Measurements from ENCODE around the gene CTNNA1.

The CTNNA1 gene

GRCh38 chr5:138870611-138871010 lies 117.4 kb downstream of the CTNNA1 start:
- DNase-seq = no peak

DNA sequence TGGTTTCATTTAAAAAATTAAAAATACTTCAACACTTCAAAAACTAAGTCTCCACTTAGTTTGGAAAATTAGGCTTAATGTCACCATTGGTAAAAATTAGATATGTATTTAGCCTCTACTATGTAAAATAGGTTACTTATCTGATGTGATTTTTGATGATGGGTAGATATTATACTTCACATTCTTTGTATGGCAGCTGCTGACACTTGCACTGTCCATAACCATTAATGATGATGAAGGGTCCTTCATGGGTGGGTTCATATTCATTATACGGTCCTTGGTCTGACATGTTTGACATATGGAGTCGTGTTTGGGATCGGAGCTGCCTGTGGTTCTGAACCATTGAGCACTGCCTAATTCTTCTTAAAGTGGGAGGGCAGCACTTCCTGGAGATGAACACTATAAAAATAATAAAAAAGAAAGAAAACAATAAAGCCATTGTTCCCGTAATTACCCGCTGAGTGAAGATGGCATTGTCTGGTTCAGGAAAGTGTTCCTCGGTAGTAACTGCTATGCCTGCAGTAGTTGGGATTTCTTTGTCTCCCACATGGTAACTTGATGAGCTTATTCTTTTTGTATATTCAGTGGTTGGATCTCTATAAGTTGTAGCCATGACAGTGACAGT lies 119.7 kb downstream of the CTNNA1 start:
- DNase-seq = no peak

- no peak for DNase-seq
These were observed 120.4 kb downstream of the CTNNA1 start for GRCh38 chr5:138873466-138874221.

DNA sequence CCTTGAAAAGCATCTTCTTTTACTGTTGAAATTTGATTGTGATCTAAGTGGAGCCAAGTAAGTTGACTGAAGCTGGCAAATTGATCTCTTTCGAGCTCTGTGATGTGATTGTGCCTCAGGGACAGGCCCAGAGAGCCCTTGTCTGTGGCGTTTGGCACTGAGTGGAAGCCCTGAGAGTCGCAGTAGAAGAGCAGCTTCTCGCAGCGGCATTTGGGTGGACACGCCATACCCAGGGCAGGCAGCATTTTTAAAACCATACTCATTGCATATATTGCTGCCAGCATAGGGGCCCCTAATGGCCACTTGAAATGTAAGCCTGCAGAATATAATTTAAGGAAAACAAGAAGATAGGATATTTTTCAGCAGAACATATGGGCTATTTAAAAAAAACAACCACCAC lies 121.0 kb downstream of the CTNNA1 start:
- no peak for DNase-seq

DNA sequence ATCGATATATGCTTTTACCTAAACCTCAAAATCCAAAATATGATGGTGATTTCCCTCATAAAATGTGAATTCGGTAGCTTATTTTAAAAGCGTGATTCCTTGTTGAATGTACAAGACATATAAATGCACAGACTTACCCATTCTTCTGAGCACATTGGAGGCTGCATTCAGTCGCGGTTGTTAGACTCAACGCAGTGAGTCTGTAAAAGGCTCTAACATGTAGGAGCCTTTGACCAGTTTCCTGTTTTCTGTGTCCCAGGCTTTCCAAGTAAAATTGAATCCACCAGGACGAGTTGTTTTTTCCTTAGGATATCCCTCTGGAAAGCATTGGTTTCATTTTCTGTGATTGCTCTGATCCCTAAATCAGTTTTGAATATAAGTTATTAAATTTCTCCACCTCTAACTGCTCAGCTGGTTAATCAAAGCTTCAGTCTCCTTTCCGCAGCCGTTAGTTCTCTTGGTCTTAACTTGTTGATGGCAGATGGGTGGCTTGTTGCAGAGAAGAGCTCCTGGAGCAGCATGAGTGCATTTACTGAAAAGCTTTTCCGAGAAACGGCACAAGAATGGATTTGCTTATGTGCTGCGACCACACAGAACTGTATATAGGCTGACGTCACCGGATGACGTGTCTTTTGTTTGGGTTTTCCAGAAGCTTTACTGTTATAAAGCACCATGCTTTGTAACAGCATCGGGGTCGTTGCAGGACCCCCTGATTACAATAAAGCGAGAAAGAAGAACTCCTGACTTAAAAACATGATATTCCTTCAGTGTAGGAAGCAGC lies 121.7 kb downstream of the CTNNA1 start, which contains the start of gene LRRTM2:
Gene LRRTM2, minus strand, starts transcription at position 565 of the 781 bp plus-strand sequence. Its CDS starts 424 bp downstream, at position 141.
- no peak for DNase-seq

GRCh38 chr5:138875552-138875875 lies 122.3 kb downstream of the CTNNA1 start:
- no peak for DNase-seq

DNA sequence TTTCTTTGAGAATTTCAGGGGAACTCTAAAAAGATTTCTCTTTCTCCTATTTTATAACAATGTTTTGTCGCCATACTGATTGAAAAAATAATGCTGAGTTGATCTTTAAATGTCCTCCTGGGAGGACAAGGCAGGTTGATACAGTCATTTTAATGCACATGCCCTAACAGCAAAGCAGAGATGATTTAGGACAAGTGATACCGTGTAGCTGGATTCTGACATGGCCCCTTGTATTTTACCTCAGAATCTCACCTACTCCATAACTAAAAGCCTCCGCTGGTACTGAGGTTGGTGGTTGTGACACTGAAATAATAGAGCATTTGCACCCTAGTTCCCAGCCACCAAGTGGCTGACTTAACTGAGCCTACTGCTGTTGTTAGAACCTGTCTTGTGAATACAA lies 122.7 kb downstream of the CTNNA1 start:
- DNase-seq = no peak

DNA sequence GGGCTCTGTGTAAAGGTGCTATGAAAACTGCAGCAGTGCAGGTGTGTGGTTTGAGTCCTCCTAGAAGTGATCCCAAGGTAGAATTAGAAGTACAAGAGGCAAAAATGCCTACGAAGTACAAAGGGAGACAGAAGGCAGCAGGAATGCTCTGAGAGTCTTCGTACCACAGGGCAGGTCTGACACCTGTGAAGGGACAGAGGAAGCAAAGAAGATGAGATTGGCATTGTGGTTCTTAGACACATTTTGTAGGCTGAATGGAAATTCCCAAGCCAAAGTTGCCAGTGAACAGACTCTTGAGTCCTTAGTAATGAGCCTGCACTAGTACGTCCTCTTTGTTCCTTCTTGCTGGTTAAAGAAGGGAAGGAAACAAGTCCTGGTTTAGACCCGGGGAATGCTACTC lies 123.6 kb downstream of the CTNNA1 start:
- no peak for DNase-seq

- no peak for DNase-seq
These were observed 125.4 kb downstream of the CTNNA1 start for GRCh38 chr5:138878437-138879235.

DNA sequence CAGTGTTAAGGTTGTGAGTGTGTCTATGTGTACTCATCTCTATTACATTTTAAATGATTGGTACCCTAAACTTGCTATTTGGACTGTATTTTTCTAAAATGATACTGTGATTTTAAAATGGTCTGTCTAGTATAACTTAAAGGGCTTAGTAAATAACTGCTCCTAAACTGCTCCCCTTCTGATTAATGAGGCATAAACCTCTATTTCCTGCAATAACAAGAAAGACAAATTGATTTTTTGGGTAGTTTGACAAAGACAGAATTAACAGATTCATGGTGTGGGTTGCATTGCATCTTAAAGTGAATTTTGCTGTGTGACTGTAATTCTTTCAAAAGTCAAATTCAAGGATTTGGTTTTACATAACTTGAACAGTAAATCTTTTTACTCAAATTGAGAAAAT lies 130.0 kb downstream of the CTNNA1 start:
- DNase-seq = no peak

DNA sequence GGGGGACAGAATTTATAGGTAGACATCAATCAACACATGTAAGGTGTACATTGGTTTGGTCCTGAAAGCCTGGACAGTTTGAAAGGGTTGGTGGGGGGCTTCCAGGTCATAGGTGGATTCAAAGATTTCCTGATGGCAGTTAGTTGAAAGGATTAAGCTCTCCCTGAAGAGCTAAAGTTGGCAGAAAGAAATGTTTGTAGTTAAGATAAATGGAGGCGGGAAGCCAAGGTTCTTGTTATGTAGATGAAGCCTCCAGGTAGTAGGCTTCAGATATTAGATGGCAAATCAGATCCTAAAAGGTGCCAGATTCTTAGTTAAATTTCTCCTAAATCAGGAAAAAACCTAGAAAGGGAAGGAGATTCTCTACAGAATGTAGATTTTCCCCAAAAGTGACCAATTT lies 130.9 kb downstream of the CTNNA1 start:
- no peak for DNase-seq

DNA sequence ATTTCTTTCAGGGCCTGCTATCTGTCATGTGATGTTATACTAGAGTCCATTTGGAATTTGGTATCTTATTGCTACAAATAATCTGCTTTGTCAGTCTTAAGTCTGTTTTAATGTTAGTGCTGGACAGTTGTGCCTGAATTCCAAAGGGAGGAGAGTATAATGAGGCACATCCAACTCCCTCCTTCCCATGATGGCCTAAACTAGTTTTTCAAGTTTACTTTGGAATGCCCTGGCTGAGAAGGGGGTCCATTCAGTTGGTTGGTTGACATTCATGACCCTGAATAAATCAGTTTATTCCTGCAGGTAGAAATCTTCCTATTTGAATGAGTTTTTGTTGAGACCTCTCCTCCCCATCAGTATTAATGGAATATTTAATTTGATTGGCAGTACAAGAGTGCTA lies 131.3 kb downstream of the CTNNA1 start:
- DNase-seq = no peak

GRCh38 chr5:138889994-138890393 lies 136.8 kb downstream of the CTNNA1 start:
- DNase-seq = no peak

DNA sequence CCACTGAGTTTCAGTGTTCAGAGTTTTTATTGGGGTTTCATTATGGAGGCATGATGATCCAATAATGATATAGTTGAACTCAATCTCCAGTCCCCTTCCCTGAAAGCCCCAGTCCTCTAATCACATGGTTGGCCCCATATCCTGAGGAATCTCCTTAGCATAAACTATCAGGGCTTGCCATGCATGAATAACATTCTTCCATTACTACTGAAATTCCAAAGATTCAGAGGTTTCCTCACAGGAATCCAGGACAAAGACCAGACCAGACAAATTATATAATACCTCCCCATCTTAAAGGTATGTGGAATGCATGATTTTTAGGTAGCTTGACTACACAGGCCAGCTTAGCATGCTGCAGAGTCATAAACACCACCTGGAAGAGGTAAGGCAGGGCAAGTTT lies 137.4 kb downstream of the CTNNA1 start:
- DNase-seq = no peak

DNA sequence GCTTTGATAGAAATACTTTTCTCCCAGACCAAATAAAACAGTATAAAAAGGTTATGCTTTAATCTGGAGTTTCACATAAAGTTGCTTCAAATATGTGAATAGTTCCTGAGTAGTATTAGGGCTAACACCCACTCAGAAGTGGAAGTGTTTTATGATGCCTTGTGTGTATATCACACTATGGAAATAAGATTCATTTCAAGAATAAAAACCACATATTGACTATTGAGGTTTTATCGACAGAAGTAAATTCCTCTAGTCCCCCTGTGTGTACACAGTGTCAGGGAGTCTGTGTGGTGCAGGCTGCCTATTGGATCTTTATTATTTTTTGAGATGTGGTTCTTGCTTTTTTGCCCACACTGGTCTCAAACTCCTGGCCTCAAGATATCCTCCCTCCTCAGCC lies 142.7 kb downstream of the CTNNA1 start:
- DNase-seq = no peak

GRCh38 chr5:138898299-138898698 lies 145.1 kb downstream of the CTNNA1 start:
- no peak for DNase-seq

- DNase-seq = no peak
These were observed 145.5 kb downstream of the CTNNA1 start for GRCh38 chr5:138898742-138899141.

- DNase-seq = no peak
These were observed 147.2 kb downstream of the CTNNA1 start for GRCh38 chr5:138900281-138900965.

DNA sequence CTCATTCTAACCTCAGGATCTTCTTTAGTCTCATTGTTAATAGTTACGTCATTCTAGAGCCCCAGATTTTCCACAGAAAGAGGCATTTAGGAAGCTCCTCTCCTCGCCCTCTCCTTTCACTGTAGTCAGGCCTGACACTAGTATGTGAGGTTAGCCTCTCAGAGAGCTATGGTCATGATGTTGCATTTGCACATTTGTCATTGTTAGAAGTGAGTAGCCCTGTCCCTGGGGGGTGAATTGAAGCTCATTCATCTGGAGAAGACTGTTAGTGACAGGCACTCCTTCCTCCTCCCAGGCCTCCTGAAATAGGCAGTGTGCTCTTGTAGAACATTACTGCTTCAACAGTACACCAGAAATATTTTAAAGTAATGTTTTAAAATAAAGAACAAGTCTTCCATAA lies 148.5 kb downstream of the CTNNA1 start:
- no peak for DNase-seq

DNA sequence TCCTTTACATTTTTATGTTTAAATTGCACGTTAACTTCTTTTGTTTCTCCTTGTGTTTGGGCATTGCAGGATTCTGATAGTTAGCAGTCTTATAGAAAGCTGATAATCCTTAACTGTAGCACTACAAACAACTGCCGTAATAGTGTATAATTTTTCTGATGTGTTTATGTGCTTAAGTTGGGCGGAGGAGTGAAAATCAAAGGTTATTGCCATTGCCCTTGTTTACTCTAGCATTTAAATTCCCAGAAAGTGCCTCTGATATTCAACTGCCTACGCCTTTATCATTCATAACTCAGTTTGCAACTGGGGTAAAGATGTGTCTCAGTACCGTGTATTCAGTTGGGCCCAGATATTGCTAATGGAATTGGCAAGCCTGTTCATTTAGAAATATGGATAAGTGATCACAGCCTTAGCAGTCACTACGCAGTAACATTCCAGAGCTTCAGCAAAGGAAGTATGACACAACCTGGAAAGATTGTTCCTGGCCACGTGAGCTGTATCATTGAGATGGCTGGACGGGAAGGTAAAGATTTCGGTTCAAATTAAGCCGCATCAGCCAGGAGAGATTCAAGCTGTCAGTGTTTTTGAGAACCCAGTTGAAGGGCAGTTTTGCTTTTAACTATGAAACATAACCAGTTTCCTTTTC lies 150.0 kb downstream of the CTNNA1 start:
- DNase-seq = no peak

- DNase-seq = no peak
These were observed 152.3 kb downstream of the CTNNA1 start for GRCh38 chr5:138905541-138905940.

DNA sequence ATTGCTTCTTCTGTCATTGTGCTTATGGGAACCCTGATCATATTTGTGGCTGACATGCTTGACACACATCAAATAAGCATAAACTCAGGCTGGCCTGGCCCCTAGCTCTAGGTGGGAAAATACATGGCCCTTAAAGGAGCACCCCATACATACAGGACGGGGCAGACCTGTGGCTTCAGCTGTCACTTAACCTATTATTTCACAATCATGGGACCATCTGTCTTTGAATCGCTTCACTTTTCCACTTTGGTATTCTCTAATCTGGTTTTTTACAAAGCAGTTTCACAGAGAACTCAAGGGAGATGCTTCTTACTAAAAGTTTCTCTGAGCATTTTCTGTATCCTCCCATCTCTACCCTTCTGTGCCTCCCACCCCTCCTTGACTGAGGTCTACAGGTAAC lies 156.5 kb downstream of the CTNNA1 start:
- DNase-seq = no peak
